GM13976 (cell line): ENCODE data around the gene POM121L12.

Experiments used
- DNase-seq: peaks from one replicate; pipeline ENCODE4 v3.0.0; 2012; ENCODE audit warnings: low spot score
- CTCF ChIP-seq: IDR thresholded peaks from 2 replicates; pipeline ENCODE4 v1.5.1; 2012; ENCODE audit warnings: borderline replicate concordance, mild to moderate bottlenecking; ENCODE audit not compliant: insufficient read depth; ENCODE audit errors: extremely low read depth, missing control alignments, control extremely low read depth
- in situ Hi-C: fragments of 300-500 bp; cut with MboI; formaldehyde crosslinking; loops from one replicate; pipeline ENCODE4 v1.12.0; 2022; ENCODE audit warnings: low sequenced_read_pairs, mixed read lengths, inconsistent platforms; ENCODE audit not compliant: unreplicated experiment

Gene POM121L12

GRCh38 chr7:53059591-53059990, 24.2 kb downstream of the POM121L12 start:
- in situ Hi-C loops, result no loop called here
- TF ChIP-seq CTCF, result no peak
- DNase-seq, result no peak

GRCh38 chr7:53060066-53060465, 24.6 kb downstream of the POM121L12 start:
- no peak for TF ChIP-seq CTCF
- in situ Hi-C loops, result no loop called here
- no peak for DNase-seq

GRCh38 chr7:53062796-53063195, 27.4 kb downstream of the POM121L12 start:
- DNase-seq, result no peak
- in situ Hi-C loops, result no loop called here
- no peak for TF ChIP-seq CTCF

GRCh38 chr7:53068673-53069072, 33.2 kb downstream of the POM121L12 start:
- no peak for TF ChIP-seq CTCF
- in situ Hi-C loops, result no loop called here
- no peak for DNase-seq

GRCh38 chr7:53070883-53071282, 35.5 kb downstream of the POM121L12 start:
- TF ChIP-seq CTCF, result no peak
- in situ Hi-C loops, result no loop called here
- DNase-seq, result no peak
